HG03175 (cell line): ENCODE measurements around the gene IQSEC1.

Experiments used
- ATAC-seq: cut with Tn5 transposase; IDR thresholded peaks from one replicate; pipeline ENCODE4 v1.9.1; 2021; ENCODE audit warnings: mild to moderate bottlenecking, moderate library complexity; ENCODE audit not compliant: unreplicated experiment

Gene IQSEC1

DNA sequence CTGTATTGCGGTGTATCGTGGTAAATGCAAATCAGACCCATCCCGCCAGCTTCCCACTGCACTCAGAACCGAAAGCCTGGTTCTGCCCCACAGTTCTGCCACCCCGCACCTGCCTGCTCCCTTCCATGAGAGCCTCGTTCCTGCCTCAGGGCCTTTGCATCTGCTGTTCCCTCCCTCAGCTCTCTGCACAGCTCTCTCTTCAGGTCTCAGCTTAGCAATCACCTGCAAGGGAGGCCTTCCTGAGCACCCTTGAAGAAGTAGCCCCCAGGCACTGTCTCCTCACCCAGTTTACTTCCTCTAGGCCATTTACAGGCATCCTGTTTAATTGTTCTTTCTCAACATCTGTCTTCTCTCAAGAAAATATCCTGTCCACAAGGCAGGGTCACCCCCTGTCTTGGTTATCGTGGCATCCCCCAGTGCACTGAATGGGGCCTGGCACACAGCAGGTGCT, 13.3 kb upstream of the IQSEC1 start:
- no peak for ATAC-seq

DNA sequence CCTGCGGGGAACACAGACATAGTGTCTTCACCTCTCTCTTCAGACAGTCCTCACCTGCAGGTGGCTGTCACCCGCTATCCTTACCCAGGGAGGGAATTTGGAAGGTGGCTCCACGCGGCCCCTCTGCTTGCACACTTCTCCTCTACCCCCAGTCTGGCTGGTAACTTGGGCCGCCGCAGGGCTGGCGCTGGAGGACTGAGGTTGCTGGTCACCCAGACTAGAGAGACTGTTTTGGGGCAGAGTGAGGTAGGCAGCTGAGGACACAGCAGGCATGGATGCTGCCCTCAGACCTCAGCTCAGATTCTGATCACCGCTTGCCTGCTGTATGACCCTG, 12.6 kb upstream of the IQSEC1 start:
- no peak for ATAC-seq

DNA sequence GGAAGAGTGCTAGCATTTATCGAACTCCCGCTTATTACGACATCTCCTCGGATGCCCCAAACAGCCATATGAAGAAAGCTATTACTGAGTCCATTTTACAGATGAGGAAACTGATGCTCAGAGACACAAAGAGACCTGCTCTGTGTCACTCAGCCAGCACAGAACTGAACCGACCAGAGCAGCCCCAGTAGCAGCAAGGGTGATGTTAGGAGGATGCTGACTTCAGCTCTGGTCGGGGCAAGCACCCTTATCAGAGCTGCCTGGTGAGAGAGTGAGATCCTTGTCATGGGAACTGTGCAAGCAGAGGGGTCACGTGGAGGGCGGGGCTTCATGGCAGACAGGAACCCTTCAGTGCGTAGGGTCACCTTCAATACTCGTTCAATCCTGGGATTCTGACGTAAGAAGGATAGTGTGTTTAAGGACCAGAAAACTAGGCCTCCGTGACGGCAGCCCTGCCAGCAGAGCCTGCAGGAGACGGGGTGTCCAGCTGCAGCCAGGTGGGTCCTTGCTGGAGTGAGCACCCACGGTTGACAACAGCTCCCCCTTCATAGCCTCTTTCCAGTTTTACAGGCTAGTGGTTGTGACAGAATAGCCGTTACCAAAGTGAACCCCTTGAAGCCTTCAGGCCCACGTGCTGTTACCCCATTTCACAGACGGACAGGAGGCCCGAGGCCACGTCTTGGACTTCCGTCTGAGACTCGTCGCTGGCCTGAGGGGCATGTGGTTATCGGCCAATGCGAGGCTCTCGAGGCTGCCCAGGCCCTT, 12.0 kb upstream of the IQSEC1 start:
- no peak for ATAC-seq

DNA sequence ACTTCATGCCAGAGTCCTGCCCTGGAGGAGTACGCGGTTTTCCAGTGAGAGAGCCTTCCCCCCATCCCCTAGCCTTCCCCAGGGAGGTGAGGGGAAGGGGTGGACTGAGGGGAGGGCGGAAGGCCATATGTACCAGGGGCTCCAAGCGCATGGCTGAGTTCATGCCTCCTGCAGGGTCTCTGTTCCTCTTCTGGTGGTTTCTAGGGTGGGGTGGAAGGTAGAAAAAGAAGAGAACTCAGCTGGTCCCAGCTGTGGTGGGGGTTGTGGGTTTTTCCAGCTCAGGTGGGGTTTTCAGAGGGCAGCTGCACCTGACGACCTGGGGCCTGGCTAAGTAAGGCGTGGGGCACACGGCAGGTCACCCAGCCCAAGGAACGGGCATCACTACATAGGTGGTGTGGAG, 10.7 kb upstream of the IQSEC1 start:
- no peak for ATAC-seq

DNA sequence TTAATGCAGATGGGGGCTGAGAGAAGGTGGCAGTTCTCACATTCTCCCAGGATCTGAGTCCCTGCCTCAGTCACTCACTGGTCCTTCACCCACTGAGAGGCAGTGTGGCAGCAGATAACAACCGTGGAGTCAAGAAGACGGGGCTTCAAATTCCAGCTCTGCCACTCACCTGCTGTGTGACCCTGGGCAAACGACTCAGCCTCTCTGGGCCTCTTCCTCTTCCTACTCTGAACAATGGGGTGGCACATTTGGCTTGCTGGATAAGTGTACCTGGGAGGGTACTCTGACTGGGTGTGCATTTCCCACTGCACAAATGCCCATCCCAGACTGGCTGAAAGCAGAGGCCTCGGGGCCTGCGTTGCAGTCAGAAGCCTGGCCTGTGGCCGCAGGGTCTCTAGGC, 10.0 kb upstream of the IQSEC1 start:
- ATAC-seq, result no peak

DNA sequence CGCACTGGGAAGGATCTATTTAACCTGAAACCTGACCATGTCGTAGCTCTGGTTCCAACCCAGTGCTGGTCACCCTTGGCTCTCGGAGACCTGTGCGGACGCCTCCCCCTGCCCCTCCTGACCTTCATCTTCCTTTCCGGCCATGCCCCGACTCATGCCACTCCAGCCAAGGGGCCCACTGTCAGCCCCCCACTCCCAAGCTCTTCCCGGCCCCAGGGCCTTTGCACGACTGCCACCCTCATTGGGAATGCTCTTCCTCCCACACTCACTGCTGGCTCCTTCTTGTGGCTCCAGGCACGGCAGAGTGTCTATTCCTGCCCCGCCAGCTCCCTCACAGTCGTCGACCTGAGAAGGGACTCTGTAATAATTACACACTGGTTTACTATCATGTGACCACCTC, 9.4 kb upstream of the IQSEC1 start:
- no peak for ATAC-seq

DNA sequence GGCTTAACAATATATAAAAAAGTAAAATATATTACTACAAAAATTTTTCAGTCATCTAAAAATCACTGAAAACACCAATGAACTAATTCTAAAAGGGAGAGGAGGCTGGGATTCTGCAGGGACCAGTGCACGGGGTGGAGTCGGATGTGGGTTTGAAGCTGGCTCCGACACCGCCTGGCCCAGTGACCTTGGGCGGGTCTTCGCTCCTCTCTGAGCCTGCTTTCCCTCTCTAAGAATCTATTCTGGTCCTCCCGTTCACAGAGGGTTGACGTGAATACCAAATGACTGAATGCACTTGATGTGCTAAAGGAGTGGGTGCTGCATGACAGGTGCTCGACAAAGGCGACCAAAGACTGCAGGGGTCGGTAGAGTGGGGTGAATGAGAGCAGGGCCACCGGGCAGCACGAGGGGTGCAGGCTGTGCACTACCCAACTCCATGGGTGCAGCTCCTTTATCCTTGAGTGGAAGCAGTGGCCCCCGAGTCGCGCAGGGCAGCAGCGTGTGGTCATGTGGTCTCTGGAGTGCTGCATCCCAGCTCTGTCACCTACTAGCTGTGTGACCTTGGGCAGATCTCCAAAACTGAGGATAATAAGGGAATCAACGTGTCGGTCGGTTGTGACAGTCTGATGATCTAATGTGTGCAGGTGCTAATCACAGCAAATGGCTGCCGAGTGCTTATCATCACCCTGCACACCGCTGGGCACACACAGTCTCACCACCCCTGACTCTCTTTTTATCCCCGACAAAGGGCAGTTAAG, 8.6 kb upstream of the IQSEC1 start:
- no peak for ATAC-seq

DNA sequence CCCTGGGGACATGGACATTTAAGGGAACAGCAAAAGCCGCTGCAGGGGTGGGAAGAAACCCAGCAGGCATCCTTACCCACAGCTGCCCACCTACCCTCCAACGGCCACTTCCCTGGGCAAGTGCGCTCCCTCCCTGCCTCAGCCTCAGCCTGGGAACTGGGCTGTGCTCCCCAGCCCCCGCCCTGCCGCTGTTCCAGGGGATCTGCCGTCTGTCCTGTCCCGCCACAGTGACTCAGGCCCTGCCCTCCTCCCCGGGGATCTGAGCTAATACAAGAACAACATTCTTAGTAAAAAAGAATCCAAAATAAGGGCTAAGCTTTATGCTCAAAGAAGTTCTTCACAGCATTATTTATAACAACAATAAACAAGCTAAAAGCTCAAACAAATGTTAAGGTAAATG, 7.4 kb upstream of the IQSEC1 start:
- no peak for ATAC-seq

DNA sequence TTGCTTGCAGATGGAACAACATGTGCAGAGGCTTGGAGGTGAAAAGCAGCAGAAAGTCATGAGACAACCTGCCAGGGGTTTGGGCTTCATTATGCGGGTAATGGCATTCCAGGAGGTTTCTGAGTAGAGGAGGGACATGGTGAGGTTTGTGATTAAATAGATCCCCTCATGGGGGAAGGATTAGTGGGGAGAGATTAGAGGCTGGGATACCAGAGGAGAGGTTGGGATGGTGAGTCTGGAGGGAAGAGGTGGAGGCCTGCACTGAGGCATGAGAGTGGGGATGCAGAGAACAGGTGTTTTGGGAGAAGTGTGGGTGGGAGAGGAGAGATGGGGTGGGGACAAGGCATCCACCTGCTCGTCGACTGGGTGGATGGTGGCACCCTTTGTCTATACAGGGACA, 6.8 kb upstream of the IQSEC1 start:
- ATAC-seq, result no peak

DNA sequence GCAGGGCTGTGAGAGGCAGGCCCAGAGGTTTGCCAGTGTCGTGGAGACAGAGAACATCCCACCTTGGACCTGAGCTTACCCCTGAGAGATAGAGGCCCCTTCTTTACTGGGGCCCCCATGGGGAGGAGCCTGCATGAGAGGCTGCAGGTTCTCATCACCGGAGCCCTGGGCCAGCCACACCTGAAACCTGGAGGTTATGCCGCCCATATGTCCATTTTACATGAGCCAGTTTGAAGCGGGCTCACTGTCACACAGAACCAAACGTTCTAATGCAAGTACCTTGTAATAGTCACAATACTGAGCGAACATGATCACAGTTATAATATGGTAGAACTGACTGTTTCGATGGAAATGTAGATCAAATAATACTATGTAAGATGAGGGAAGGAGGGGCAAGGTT, 6.3 kb upstream of the IQSEC1 start:
- ATAC-seq, result no peak

DNA sequence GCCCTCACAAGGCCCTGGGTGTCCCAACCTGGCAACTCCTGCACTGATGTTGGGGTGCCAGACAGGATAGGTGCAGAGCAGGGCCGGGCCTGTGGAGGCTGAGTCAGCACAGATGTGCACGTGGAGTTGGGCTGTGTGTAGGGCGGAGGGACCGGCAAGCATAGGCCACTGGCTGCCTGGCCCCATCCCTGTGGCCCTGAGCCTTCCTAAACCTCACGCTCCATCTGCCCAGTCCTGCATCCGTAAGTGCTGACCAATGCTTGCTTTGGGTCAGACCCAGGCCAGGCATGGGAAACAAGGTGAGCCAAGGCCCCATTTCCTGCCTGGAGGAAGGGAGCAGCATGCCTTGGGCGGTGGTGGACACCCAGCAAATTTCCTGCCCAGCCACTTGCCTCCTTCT, 5.8 kb upstream of the IQSEC1 start:
- ATAC-seq, result no peak

DNA sequence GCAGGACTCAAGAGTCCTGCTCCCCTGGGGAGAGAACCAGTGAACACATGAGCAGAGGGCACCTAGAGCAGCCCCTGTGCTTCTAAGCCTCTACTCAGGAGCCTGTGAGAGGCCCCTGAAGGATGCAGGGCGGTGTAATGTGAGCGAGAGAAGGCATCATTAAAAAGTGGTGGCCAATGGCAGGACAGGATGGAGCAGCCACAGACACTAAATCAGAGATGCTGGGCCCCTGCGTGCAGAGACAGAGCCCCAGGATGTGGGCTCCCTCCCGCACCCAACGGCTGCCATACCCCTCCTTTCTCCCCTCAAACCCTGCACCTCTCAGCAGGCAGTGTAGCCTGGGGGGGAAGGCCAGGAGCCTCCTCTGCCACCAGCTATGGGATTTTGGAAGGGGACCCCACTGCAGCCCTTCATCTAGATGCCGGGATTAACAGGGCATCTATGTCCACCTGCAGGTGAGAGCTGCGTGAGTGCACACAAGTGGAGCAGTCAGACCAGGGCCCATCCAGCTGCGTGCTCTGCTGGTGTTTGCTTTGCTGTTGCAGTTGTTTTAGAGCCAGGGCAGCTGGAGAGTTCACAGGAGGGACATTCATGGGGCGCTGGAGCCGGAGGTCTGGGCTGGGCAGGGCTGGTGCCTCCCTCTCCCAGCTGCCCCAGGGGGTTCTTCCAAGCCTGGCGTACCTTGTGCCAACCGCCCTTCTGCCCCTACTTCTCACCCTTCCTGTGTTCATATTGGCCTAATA, 5.1 kb upstream of the IQSEC1 start:
- no peak for ATAC-seq

DNA sequence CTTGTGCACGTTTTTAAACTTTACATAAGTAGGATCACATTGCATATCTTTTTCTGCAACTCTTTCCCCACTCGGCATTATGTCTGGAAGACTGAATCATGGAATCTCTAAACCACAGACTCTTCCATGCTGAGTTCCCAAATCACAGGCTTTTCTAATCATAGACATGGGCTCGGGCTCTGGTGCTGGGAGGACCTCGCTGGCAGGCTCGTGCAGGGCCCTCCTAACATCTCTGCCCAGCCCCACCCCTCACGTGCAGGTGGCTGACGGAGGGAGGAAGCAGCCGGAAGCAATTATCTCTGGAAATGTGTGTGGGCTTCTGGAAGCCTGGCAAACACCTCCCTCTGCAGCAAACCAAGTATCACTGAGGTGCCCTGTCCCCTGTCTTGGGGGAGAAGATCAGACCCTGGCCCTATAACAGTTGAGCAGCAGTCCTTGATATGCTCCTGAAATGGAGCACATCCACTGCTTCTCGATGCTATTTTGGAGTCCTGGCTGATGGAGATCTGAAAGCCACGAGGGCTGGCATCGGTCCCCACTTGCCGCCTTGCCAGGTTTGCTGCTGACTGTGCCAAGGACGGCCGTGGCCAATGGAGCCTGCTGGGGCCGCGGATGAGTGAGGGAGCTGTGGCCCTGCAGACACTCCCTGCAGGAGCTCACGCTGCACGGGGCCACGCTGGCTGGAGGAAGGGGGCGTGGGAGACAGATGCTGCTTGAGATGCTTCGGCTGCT, 4.4 kb upstream of the IQSEC1 start:
- no peak for ATAC-seq

DNA sequence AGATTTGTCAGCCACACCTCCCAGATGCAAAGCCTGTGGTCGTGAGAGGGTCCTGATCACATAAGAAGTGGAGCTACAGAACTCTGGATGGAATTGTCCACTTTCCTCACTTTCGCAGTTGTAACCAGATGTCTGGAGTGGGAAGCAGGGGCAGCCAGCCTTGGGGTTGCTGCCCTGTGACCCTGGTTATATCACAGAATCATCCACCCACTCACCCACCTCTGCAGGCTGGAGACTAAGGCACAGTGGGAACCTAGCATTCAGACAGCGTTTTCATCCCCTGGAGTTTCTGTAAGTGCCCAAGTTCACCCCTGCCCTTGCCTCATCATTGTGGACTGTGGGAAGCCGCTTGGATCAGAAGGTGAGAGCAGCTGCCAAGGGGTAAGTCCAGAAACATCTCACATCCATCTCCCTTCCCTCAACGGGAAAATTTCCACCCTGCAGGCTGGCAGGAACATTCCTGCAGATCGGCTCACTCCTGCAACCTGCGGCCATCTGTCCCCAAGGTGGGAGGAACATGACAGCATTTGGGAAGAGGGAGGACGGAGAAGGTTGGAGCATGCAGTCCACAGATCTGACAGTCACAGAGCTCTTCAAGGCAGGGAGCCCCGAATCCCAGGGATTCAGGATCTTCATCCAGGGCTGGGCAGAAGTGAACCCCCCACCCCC, 2.9 kb upstream of the IQSEC1 start:
- no peak for ATAC-seq

DNA sequence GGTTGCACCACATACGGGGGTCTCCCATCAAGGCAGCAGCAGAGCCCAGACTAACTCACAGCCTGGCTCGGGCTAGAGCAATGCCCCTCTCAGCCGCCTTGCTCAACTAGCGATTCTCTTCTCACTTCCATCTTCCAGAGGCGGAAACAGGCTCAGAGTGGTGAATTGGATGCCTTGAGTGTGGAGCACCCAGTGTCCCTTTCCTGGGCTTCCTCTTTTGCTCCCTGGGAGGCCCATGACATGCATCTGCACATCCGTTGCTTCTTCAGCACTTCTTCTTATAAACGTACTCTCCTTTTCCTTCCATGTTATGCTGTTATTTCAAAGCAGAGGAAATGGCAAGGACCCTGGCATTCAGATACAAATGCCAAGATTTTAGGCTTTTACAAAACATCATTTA, 2.1 kb upstream of the IQSEC1 start:
- ATAC-seq, result no peak

DNA sequence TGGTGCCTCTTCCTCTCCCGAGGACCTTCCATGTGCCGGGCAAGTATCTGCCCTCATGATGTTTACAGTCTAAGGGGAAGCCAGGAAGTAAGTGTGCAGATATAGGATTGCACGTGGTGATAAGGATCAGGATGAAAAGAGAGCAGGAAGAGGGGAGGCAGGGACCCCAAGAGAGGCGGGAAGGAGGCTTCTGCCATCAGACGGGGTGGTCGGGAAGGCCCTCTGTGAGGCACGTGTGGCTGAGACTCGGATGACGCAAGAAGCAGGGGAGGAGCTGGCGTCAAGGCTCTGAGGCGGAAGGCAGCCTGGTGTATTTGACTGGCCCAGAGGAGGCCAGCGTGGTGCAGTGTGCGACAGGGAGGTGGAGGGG, 762 bp upstream of the IQSEC1 start:
- no peak for ATAC-seq

DNA sequence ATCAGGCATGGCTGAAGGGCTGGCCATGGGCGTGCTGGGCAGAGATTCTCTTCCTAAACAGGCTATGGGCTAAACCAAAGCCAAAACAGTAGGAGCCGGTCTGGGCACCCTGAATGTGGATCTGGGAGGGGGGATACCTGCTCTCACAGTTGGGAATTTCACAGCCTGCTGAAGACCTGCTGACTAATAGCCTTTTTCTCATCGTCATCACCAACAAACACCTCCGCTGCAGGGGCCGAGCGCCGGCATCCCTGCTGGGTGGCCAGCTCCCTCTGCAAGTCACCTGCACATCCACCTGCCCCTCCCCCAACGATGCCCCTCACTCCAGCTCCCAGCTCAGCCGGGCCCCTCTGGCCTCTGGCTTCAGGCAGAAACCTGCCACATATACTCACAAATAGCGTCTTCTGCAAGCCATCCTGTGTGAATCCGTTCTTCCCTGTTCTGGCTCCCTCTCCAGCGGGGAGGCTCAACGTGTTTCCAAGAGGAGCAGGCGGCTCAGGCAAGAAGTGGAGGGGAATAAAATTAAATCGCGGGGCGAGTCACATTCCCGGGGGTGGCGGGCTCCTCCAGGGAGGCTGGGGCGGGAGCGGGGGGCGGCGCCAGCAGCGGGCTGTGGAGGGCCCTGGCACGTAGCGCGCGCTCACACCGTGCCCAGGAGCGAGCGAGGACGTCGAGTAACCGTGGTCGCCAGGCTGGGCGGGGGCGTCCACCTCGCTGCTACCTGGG, 466 bp downstream of the IQSEC1 start:
- peak; percentile 21 for ATAC-seq

DNA sequence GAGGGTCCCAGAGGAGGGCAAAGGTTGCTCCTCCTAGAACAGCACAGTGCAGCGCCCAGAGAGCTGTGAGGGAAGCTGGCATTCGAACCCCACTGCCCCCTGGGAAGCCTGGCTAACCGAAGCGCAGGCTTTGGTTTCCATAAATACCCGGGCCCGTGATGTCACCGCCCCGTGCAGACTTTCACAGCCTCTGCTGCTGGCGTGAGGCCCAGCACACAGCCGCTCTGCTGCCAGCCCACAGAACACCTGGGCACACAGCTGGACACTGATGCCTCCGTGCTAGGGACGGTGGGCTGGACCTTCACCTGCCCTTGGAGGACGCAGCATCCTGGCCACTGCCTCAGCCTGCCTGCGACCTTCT, 1.0 kb downstream of the IQSEC1 start:
- peak; percentile 50 for ATAC-seq

DNA sequence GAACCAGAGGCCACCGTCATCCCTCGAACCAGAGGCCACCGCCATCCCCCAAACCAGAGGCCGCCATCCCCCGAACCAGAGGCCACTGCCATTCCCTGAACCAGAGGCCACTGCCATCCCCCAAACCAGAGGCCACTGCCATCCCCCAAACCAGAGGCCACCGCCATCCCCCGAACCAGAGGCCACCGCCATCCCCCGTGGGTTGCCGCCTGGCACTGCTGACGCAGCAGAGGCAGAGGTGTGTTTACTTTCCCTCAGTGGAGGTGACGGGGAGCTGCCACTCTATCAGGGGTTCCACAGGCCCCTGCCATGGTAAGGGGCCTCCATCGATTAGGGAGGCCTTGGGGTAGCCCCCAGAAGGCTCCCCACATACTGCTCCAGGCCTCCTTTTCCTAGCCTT, 1.5 kb downstream of the IQSEC1 start:
- ATAC-seq, result peak; percentile 3

DNA sequence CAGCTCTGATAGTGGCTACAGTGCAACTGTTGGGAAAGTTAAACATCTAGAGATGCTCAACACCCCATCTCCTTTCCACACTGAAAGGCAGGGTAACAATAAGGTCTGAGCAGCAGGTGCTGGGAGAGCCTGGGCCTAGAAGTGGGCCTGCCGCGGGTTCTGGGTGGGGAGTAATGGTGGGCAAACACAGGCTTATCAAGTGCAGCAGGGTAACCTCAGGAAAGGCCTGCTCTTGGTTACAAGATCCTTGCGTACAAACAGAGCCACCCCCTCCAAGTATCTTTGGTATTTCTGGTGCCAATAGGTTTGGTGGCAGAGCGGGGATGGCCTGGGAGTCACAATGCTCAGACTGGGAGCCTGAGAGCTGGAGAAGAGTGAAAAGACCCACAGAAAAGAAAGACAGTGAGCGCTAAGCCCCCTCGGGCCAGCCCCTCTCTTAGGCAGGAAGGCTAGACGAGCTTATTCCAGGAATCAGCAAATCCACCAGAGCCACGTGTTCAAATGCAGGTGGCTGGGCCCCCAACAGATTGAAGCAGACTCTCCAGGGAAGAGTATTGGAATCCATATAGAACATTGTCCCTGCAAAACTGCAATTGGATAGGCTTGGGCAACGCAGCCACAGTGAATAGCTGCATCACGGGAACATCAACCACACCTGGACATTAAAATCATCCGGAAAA, 2.7 kb downstream of the IQSEC1 start:
- ATAC-seq, result no peak
